Stimulated activated CD8-positive, alpha-beta memory T cell treated with anti-CD3 and anti-CD28 coated beads, Interleukin-4, amount 100 ng/mL, for 24 hours (primary cell): ENCODE results near the gene PTPRZ1.

Experiments
- DNase-seq: peaks from one replicate; pipeline ENCODE4 v3.0.0-alpha.2; 2020; ENCODE audit warnings: low read depth

PTPRZ1 gene

GRCh38 chr7:121872831-121873288, at the start of gene PTPRZ1:
Gene PTPRZ1, plus strand, starts transcription at chr7:121873161. Its CDS starts 339 bp downstream, at chr7:121873500.
- no peak for DNase-seq

GRCh38 chr7:121824276-121824675, 48.7 kb upstream of the PTPRZ1 start:
- no peak for DNase-seq

DNA sequence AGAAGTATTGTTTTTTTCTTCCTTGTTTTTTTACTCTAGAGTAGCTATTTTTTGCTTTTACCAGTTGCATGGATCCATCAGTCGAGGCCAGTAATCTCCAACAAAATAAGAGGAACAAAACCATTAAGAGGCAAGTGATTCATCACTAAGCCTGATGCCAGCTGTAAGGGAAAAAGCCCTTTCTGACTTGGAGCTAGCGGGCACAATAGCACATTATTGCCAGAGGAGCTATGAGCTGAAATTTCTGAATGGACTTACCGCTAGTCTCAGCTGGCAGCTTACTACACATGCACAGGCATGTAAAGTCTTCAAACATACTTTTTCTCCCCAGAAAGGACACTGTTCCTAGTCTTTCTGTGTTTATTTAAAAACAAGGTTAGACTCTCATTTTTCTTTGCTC, 41.6 kb upstream of the PTPRZ1 start:
- DNase-seq: no peak

DNA sequence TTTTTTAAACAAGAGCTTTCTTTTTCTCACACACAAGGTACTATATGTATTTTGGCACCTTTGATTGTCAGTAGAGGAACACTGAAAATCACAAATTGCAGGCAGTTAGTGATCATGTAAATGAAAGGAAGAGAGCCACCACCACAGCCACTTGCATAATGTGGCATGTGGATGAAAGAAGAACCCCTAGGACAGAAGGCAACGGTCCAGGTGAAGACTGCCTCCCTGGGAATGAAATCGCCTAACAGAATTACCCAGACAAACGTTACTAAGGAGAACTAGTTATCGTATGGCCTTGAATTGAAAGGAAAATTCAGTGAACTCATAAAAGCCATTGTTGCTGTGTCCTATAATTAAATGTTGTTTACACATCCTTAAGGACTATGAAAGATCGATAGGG, 41.2 kb upstream of the PTPRZ1 start:
- no peak for DNase-seq

DNA sequence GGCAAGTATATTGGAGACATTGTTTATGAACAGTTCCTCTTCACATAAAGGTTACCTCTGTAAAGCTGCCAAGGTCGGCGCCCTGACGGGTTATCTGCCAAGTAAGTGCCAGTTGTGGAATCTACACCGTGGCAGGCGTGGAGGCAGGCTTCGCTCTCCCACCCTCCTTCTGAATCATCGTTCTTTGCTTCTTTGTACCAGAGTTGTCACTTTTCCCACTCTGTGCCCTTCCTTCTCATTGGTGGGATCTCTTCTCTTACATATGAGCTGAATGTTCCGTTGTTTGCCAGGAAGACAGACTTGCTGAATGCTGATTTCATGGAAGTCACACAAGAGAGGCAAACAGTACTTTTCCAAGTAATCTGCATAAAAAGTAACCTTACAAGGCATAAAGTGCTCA, 40.6 kb upstream of the PTPRZ1 start:
- no peak for DNase-seq

GRCh38 chr7:121833991-121834390, 39.0 kb upstream of the PTPRZ1 start:
- DNase-seq: no peak

DNA sequence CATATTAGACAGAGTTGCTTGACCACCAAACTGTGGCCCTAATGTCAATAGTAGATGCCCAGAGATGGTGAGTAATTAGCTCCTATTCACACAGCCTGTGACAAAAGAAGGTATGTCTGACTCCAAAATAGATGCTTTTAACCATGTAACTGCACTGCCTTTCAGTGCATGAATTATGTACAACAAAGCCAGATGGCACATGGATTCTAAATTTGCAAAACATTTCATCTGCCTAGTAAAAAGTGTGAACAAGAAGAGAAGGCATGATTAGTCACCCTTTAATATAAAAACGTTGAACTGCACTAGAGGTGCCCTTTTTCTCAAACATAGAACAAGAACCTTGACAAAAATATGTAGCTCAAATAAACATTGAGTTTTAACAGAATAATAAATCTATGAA, 35.5 kb upstream of the PTPRZ1 start:
- no peak for DNase-seq

- no peak for DNase-seq
Measured at GRCh38 chr7:121847041-121847440, 25.9 kb upstream of the PTPRZ1 start.

- no peak for DNase-seq
Measured at GRCh38 chr7:121853307-121853706, 19.7 kb upstream of the PTPRZ1 start.

GRCh38 chr7:121860953-121861352, 12.0 kb upstream of the PTPRZ1 start:
- no peak for DNase-seq

GRCh38 chr7:121862591-121862990, 10.4 kb upstream of the PTPRZ1 start:
- no peak for DNase-seq

GRCh38 chr7:121871188-121871587, 1.8 kb upstream of the PTPRZ1 start:
- DNase-seq: no peak

DNA sequence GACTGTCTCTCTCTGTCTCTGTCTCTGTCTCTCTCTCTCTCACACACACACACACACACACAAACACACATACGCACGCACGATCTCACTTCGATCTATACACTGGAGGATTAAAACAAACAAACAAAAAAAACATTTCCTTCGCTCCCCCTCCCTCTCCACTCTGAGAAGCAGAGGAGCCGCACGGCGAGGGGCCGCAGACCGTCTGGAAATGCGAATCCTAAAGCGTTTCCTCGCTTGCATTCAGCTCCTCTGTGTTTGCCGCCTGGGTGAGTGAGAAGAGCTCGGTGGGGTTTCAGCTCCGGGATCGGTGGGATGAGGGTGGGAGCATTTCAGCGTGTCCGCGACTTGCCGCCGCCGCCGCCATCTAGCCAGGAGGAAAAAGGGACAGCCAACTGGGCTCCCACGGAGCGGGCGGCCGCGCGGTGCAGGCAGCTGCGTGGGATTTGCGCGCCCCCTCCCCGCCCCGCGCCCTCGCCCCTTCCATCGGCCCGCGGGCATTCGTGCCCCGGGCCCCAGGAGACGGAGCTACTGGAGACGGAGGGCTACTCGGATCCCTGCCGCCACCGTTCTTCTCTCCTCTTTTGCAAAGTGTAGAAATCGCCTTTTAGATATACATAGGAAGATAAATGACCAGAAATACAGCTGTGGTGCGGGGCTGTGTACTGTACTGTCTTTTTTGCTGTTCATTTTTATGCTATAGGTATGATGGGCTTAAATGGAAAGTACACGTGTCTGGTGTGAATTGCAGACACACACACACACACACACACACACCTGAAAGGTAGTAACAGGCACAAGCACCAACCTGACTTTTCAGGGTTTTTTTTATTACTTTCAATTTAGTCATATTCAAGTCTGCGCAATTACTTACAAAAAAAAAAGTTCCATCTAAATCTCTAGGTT, 581 bp downstream of the PTPRZ1 start:
- DNase-seq: no peak

- no peak for DNase-seq
Measured at GRCh38 chr7:121874298-121874697, 1.3 kb downstream of the PTPRZ1 start.

- DNase-seq: no peak
Measured at GRCh38 chr7:121875203-121875602, 2.2 kb downstream of the PTPRZ1 start.

DNA sequence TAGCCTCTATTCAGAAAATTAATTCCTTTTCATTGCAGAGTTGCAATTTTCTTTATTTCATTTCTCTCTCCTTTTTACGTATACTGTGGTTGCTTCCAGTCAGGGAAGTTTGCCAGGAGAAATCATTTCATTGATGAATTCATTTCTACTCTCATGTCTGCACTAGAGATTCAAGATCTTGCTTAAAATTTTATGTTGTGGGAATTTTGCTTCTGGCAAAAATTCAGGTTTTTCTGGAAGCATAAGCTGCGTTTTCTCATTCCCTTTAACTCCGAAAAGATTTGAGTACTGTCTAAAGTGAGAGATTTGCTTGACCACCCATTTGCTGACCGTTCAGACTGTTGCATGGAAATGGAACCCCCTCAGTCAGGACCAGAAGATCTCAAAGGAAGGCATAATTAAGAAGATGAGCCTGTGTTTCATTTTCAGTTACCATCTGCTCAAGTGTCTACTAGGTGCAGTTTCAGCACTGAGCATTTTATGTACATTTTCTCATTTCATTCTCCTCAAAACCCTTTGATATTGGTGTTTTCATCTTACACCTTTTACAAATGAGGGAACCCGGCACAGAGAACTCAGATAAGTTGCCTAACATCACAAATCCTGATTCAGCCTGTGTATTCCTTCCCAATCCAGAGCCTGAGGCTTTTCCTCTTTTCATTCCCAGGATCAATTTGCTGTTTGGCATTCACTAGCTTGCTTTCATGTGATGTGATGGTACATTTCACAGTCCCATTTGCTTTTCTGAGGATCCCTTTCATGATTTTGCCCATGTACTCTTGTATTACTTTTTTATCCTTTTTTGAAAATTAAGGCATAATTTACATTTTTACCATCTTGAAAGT, 3.9 kb downstream of the PTPRZ1 start:
- DNase-seq: no peak

- DNase-seq: no peak
Measured at GRCh38 chr7:121878918-121879464, 6.0 kb downstream of the PTPRZ1 start.

DNA sequence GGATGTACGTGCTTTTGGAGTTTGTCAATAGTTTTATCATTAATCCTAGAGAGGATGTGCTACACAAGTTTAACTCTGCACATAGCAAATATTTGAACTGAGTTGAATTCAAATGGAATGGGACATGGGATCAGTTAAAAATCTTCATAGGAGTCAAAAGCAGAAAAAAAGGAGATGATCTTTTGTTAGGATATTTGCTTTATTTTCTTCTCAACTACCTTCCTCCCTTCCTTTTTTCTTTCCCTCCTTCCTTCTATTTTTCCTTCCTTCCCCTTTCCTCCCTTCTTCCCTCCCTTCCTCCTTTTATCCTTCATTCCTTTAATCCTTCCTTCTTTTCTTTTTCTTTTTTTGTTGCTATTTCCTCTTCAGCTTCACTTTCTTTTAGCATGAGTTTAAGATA, 6.6 kb downstream of the PTPRZ1 start:
- DNase-seq: no peak

- DNase-seq: no peak
Measured at GRCh38 chr7:121882731-121883130, 9.8 kb downstream of the PTPRZ1 start.

GRCh38 chr7:121885166-121885920, 12.4 kb downstream of the PTPRZ1 start:
- no peak for DNase-seq

- DNase-seq: no peak
Measured at GRCh38 chr7:121887634-121888033, 14.7 kb downstream of the PTPRZ1 start.

DNA sequence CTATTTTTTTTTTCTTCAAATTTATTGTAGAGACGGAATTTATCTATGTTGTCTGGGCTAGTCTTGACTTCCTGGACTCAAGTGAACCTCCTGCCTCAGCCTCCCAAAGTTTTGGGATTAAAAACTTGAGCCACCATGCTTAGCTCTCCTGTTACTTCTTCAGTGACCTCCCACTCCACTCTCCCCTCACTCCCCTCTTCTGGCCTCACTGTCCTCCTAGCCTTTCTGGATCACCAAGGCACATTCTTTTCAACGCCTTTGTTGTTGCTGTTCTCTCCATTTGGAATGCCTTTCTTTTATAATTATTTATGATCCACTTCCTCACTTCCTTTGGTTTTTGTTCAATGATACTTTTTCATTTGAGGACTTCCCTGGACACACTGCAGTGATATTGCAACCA, 17.9 kb downstream of the PTPRZ1 start:
- DNase-seq: no peak
